Astrocyte of the spinal cord (primary cell): ENCODE results near the gene TPBGL.

ENCODE experiments used
- DNase-seq: peaks from one replicate; pipeline ENCODE4 v3.0.0; 2011; ENCODE audit warnings: low read depth, low spot score
- H3K4me3 ChIP-seq: 2 replicates; pipeline ENCODE4 v1.5.1; 2011; ENCODE audit warnings: low read depth, mild to moderate bottlenecking, low read length, moderate library complexity
- in situ Hi-C: cut with HindIII; loops from 2 replicates; pipeline ENCODE4 v1.10.0; 2017; ENCODE audit warnings: low sequenced_read_pairs
- TF ChIP-seq, protein P1 (sequence below): IDR thresholded peaks from 2 replicates; pipeline ENCODE4 v1.5.1; 2012; ENCODE audit warnings: low read depth, mild to moderate bottlenecking, low read length, inconsistent platforms

Gene TPBGL

DNA sequence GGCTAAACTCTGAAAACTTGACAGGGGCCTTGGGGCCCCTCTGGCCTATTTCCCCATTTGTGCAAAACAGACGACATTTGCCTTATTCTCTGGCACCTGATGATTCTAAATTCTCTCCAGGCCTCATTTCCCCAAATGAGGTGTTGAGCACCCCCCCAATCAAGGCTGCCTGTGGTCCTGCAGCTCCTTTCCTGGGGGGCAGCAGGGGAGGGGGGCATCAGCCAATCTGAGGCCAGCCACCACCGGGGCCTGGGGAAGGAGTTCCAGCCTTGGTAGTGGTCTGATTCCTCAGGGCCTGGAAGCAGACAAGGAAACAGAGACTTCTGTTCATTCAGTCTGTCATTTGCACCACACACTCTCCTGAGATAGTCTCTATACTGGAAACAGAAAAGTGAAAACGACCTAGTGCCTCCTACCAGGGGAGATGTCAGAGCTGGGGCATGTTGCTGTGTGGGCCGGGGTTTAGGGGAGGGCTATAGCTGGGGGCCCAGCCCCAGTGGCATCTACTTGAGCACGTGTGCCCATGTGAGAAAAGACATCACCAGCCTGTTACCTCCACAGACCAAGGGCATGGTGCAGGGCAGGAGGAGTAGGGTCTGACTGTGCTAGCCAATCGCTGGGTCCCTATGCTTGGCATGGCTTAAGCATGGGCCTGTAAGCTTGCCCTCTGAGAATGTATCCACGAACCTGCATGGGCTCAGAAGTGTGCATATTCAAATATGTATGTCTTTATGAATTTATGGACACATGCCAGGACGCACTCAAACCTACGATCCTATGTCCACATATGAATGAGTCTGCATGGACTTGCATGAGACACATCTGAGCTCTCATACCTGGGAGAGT lies 1.8 kb upstream of the TPBGL start:
- TF ChIP-seq, protein P1, sequence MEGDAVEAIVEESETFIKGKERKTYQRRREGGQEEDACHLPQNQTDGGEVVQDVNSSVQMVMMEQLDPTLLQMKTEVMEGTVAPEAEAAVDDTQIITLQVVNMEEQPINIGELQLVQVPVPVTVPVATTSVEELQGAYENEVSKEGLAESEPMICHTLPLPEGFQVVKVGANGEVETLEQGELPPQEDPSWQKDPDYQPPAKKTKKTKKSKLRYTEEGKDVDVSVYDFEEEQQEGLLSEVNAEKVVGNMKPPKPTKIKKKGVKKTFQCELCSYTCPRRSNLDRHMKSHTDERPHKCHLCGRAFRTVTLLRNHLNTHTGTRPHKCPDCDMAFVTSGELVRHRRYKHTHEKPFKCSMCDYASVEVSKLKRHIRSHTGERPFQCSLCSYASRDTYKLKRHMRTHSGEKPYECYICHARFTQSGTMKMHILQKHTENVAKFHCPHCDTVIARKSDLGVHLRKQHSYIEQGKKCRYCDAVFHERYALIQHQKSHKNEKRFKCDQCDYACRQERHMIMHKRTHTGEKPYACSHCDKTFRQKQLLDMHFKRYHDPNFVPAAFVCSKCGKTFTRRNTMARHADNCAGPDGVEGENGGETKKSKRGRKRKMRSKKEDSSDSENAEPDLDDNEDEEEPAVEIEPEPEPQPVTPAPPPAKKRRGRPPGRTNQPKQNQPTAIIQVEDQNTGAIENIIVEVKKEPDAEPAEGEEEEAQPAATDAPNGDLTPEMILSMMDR = no peak
- no peak overlapping the region for H3K4me3 ChIP-seq
- no peak for DNase-seq
- in situ Hi-C loops = no loop called here

DNA sequence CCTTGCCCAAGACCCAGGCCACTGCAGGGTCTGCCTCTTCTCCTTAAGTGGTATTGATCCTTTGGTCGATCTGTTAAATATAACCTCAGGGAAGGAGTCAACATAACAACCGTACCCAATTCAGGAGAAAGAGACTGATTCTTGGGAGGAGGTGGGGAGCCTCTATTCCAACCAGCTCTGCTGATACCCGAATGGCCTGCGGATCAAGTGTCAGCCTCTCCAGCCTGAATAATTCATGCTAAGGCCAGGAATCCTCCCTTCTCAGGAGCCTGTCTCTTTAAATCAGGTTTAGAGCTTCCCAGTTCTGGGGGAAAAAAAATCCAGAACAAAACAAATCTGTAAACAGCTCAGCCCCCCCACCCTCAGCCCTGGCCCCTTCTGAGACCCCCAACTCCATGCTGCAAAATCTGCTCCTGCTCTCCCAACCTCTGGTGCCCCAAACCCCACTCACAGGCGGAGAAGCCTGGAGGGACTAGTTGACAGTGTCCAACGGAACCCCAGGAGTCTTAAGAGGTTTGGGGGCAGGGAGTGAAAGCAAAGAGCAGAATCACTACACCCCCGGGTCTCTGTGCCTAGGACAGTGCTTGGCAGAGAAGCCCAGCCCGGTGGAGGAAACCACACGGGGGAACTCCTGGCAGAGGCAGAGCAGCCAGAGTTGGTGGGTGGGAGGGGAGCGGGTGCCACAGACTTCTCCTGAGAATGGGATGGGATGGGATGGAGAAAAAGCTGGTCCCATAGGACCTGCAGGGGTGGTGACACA lies 863 bp upstream of the TPBGL start:
- TF ChIP-seq, protein P1 = no peak
- in situ Hi-C loops = no loop called here
- DNase-seq = no peak
- H3K4me3 ChIP-seq = no peak overlapping the region

DNA sequence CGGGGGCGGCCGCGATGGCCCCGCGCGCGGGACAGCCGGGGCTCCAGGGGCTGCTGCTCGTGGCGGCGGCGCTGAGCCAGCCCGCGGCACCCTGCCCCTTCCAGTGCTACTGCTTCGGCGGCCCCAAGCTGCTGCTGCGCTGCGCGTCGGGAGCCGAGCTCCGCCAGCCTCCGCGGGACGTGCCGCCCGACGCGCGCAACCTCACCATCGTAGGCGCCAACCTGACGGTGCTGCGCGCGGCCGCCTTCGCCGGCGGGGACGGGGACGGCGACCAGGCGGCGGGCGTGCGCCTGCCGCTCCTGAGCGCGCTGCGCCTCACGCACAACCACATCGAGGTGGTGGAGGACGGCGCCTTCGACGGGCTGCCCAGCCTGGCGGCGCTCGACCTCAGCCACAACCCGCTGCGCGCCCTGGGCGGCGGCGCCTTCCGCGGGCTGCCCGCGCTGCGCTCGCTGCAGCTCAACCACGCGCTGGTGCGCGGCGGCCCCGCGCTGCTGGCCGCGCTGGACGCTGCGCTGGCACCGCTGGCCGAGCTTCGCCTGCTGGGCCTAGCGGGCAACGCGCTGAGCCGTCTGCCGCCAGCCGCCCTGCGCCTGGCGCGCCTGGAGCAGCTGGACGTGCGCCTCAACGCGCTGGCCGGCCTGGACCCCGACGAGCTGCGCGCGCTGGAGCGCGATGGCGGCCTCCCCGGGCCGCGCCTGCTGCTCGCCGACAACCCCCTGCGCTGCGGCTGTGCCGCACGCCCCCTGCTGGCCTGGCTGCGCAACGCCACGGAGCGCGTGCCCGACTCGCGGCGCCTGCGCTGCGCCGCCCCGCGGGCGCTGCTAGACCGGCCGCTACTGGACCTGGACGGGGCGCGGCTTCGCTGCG lies 697 bp downstream of the TPBGL start:
- DNase-seq = peak; percentile 76
- in situ Hi-C loops = no loop called here
- peak overlapping the region; percentile 35 for H3K4me3 ChIP-seq
- TF ChIP-seq, protein P1 = peak; percentile 65

DNA sequence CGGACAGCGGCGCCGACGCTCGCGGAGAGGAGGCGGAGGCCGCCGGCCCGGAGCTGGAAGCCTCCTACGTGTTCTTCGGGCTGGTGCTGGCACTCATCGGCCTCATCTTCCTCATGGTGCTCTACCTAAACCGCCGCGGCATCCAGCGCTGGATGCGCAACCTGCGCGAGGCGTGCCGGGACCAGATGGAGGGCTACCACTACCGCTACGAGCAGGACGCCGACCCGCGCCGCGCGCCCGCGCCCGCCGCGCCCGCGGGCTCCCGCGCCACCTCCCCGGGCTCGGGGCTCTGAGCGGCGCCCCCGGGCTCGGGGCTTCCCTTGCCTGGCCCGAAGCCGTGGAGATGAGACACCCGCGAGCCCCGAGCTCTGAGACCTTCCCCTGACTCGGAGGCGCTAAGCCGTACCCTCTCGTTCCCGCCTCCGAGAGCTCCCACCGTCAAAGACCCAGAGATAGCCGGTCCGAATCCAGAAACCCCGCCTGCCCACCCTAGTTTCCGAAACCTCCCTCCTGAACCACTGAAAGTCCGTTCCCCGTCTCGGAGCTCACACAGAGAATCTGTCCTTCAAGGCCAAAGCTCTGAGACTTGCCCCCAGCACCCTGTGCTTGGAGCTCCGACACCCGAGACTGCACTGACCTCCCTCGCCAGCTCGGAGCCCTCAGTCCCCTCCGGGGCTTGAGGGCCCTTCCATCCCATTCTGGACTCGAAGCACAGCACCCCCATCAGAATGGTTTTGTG lies 1.5 kb downstream of the TPBGL start:
- peak overlapping the region; percentile 35 for H3K4me3 ChIP-seq
- no peak for DNase-seq
- TF ChIP-seq, protein P1 = no peak
- in situ Hi-C loops = no loop called here

DNA sequence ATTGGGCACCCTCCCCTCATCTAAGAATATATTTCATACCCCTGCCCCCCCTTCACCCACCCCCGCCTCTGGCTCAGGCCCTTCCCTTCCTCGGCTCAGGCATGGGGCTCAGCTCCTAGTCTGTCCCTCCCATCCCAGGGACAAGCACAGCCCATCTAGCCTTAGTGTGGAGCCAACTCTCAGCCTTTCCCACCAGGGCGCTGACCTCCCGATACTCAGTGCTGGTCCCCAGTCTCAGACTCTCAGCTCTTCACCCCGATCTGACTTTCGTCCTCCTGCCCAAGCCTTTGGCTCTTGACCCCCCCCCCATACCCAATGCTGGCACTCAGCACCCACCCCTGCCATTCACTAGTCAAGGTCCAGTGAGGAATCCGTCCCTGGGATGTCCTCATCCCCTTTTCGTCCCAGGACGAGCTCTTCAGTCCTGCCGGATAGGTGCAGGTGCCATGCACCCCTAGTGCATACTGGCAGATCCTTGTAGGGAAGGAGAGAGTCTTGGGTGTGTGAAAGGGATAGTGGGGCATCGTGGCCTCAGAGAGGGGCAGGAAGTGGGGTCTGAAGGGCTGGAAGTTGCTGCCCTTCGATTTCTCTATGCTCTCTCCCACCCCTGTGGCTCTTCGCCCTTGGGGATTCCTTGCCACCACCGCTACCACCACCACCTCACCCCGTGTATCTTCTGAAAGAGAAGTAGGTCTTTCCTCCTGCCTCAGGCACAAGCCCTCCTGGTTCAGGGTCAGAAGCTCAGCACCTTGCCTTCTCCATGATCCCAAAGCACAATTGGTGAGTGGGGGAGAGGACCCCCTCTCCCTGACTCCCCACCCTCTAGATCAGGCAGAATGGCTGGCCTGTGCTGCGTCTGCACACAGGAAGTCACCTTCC lies 2.4 kb downstream of the TPBGL start:
- in situ Hi-C loops = no loop called here
- DNase-seq = no peak
- no peak overlapping the region for H3K4me3 ChIP-seq
- TF ChIP-seq, protein P1 = no peak
